RWPE2 (cell line): ENCODE measurements around the gene REN.

Source experiments
- ATAC-seq: fragments of 200-7000 bp; cut with Tn5 transposase; 3 replicates; pipeline ENCODE4 v1.9.1; 2021; ENCODE audit warnings: low read depth
- DNase-seq: peaks from one replicate; pipeline ENCODE4 v3.0.0-alpha.2; 2020; ENCODE audit warnings: low spot score
- H3K27ac ChIP-seq: fragments of 450-650 bp; 2 replicates; pipeline ENCODE4 v1.5.1; 2017; ENCODE audit warnings: mild to moderate bottlenecking; ENCODE audit not compliant: poor library complexity, severe bottlenecking
- H3K27me3 ChIP-seq: fragments of 250-450 bp; sonication (Bioruptor Pico); 2 replicates; pipeline ENCODE4 v1.5.1; 2021; ENCODE audit warnings: mild to moderate bottlenecking, moderate library complexity; ENCODE audit not compliant: insufficient read depth, poor library complexity, severe bottlenecking
- H3K36me3 ChIP-seq: fragments of 250-450 bp; sonication (Bioruptor Pico); 2 replicates; pipeline ENCODE4 v1.5.1; 2020; ENCODE audit warnings: low read depth, mild to moderate bottlenecking, moderate library complexity
- H3K4me1 ChIP-seq: fragments of 250-450 bp; sonication (Bioruptor Pico); 2 replicates; pipeline ENCODE4 v1.5.1; 2021; ENCODE audit warnings: mild to moderate bottlenecking, moderate library complexity; ENCODE audit not compliant: insufficient read depth, poor library complexity, severe bottlenecking
- H3K4me3 ChIP-seq: fragments of 250-450 bp; sonication (Bioruptor Pico); 2 replicates; pipeline ENCODE4 v1.5.1; 2021; ENCODE audit warnings: mild to moderate bottlenecking, moderate library complexity; ENCODE audit not compliant: severe bottlenecking
- H3K9me3 ChIP-seq: fragments of 250-450 bp; sonication (Bioruptor Pico); 2 replicates; pipeline ENCODE4 v1.5.1; 2021; ENCODE audit warnings: mild to moderate bottlenecking, moderate library complexity; ENCODE audit not compliant: severe bottlenecking
- CTCF ChIP-seq: fragments of 450-650 bp; IDR thresholded peaks from one replicate; pipeline ENCODE4 v1.5.1; 2017; ENCODE audit warnings: mild to moderate bottlenecking, moderate library complexity; ENCODE audit not compliant: poor library complexity, severe bottlenecking

The REN gene

GRCh38 chr1:204166219-204166618 lies at the start of gene REN:
REN (minus strand) TSS chr1:204166337; CDS start chr1:204166293, 44 bp downstream.
- peaks cover 3% of the 10 kb centered on the region for H3K4me1 ChIP-seq
- no peak within 1 kb of the TSS for H3K27ac ChIP-seq
- no peak for DNase-seq
- peaks cover 21% of the 10 kb centered on the region for H3K9me3 ChIP-seq
- no peak within 1 kb of the TSS for H3K4me3 ChIP-seq
- H3K27me3 ChIP-seq, result no peaks in the 10 kb centered on the region
- no peak for TF ChIP-seq CTCF
- ATAC-seq, result no peak
- no peaks in the 10 kb centered on the region for H3K36me3 ChIP-seq

GRCh38 chr1:204213668-204214662 lies 47.8 kb upstream of the REN start, which contains the start of gene GOLT1A:
GOLT1A (minus strand) TSS chr1:204213988; CDS start chr1:204213906, 82 bp downstream.
- H3K9me3 ChIP-seq, result no peaks in the 10 kb centered on the region
- H3K36me3 ChIP-seq, result no peaks in the 10 kb centered on the region
- TF ChIP-seq CTCF, result peak; percentile 74
- no peaks in the 10 kb centered on the region for H3K27me3 ChIP-seq
- ATAC-seq, result peak; percentile 80
- DNase-seq, result no peak
- peak within 1 kb of the TSS; percentile 5 for H3K4me3 ChIP-seq
- H3K4me1 ChIP-seq, result no peaks in the 10 kb centered on the region
- H3K27ac ChIP-seq, result no peak within 1 kb of the TSS

GRCh38 chr1:204212715-204213114 lies 46.6 kb upstream of the REN start:
- no peak overlapping the region for H3K27ac ChIP-seq
- no peaks in the 10 kb centered on the region for H3K9me3 ChIP-seq
- ATAC-seq (no peak), DNase-seq (no peak)
- H3K27me3 ChIP-seq, result no peaks in the 10 kb centered on the region
- H3K36me3 ChIP-seq, result no peaks in the 10 kb centered on the region
- H3K4me1 ChIP-seq, result no peaks in the 10 kb centered on the region
- no peak for TF ChIP-seq CTCF
- H3K4me3 ChIP-seq, result no peak overlapping the region

- no peaks in the 10 kb centered on the region for H3K27me3 ChIP-seq
- ATAC-seq, result no peak
- H3K36me3 ChIP-seq, result no peaks in the 10 kb centered on the region
- no peak for DNase-seq
- no peak overlapping the region for H3K27ac ChIP-seq
- no peaks in the 10 kb centered on the region for H3K4me1 ChIP-seq
- no peak overlapping the region for H3K4me3 ChIP-seq
- no peaks in the 10 kb centered on the region for H3K9me3 ChIP-seq
- no peak for TF ChIP-seq CTCF
Observed at GRCh38 chr1:204211046-204211445, 44.9 kb upstream of the REN start.
